Right lobe of liver (tissue), 4 donors: ENCODE data around the gene NPNT.

Experiments used
- POLR2A ChIP-seq: fragments of 450-650 bp; IDR thresholded peaks from one replicate; pipeline ENCODE4 v1.6.1; 2017; ENCODE audit warnings: antibody characterized with exemption, mild to moderate bottlenecking
- TF ChIP-seq, protein P1 (sequence below), 4 donors: fragments of 200-600 bp in 3 of 4; fragments of 450-650 bp in 1 of 4; IDR thresholded peaks; one replicate each; pipeline versions ENCODE4 v1.5.1 to v1.8.0; 2016 to 2022; ENCODE audit warnings: antibody characterized with exemption in 4 of 4, mild to moderate bottlenecking in 2 of 4
- donor health status: DM: no; HTN: no; CAD: no.
- donor health status: DM: no; HTN: no; CAD: no.
- donor health status: DM: no; HTN: yes; CAD: no.

GRCh38 chr4:105845559-105845958 lies 49.7 kb upstream of the NPNT start:
- TF ChIP-seq, protein P1, sequence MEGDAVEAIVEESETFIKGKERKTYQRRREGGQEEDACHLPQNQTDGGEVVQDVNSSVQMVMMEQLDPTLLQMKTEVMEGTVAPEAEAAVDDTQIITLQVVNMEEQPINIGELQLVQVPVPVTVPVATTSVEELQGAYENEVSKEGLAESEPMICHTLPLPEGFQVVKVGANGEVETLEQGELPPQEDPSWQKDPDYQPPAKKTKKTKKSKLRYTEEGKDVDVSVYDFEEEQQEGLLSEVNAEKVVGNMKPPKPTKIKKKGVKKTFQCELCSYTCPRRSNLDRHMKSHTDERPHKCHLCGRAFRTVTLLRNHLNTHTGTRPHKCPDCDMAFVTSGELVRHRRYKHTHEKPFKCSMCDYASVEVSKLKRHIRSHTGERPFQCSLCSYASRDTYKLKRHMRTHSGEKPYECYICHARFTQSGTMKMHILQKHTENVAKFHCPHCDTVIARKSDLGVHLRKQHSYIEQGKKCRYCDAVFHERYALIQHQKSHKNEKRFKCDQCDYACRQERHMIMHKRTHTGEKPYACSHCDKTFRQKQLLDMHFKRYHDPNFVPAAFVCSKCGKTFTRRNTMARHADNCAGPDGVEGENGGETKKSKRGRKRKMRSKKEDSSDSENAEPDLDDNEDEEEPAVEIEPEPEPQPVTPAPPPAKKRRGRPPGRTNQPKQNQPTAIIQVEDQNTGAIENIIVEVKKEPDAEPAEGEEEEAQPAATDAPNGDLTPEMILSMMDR (IDR thresholded peaks at IDR 0.05), result no peak
- no peak for TF ChIP-seq POLR2A
